Suprapubic skin (tissue), 3 donors: ENCODE data around the gene PKN2.

ENCODE experiments used
- POLR2A ChIP-seq, 2 donors: fragments of 450-650 bp; IDR thresholded peaks; one replicate each; pipeline ENCODE4 v1.6.1; 2017; ENCODE audit warnings: antibody characterized with exemption in 2 of 2, mild to moderate bottlenecking in 2 of 2, moderate library complexity in 2 of 2
- TF ChIP-seq, protein P1 (sequence below), 2 donors: fragments of 200-600 bp in 1 of 2; fragments of 450-650 bp in 1 of 2; sonication (generic) in 1 of 2; IDR thresholded peaks; one replicate each; pipeline ENCODE4 v1.5.1; 2016 to 2019; ENCODE audit warnings: antibody characterized with exemption in 2 of 2, mild to moderate bottlenecking in 1 of 2, moderate library complexity in 1 of 2

DNA sequence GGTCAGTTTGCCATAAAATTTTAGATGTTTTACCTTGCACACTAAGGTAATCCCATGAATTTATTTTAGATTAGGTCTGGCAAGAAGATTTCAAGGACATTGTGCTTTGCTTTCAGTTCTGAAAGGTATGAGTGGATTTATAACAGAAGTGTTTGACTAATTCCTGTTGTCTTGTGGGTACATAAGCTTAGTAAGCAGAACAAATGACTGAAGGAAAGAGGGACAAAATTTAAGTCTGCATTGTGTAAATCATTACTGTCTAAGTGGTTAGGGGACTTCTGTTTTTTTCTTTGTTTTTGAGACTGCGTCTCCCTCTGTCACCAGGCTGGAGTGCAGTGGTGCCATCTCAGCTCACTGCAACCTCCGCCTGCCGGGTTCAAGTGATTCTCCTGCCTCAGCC is 60.1 kb downstream of the PKN2 start:
- TF ChIP-seq, protein P1, sequence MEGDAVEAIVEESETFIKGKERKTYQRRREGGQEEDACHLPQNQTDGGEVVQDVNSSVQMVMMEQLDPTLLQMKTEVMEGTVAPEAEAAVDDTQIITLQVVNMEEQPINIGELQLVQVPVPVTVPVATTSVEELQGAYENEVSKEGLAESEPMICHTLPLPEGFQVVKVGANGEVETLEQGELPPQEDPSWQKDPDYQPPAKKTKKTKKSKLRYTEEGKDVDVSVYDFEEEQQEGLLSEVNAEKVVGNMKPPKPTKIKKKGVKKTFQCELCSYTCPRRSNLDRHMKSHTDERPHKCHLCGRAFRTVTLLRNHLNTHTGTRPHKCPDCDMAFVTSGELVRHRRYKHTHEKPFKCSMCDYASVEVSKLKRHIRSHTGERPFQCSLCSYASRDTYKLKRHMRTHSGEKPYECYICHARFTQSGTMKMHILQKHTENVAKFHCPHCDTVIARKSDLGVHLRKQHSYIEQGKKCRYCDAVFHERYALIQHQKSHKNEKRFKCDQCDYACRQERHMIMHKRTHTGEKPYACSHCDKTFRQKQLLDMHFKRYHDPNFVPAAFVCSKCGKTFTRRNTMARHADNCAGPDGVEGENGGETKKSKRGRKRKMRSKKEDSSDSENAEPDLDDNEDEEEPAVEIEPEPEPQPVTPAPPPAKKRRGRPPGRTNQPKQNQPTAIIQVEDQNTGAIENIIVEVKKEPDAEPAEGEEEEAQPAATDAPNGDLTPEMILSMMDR (IDR thresholded peaks at IDR 0.05), result no peak
- no peak for TF ChIP-seq POLR2A (IDR thresholded peaks at IDR 0.05)
